GM23338 (cell line): ENCODE measurements around the gene EGFR. TPM values are rescaled to one million over a fixed set of nuclear protein-coding genes. Genes with fewer than 3 reads are reported as not detected.

Source experiments
- ATAC-seq: fragments of 200-7000 bp; cut with Tn5 transposase; 3 replicates; pipeline ENCODE4 v1.9.1; 2020
- DNase-seq: peaks from one replicate; pipeline ENCODE4 v3.0.0-alpha.2; 2015; ENCODE audit warnings: low spot score
- H2AFZ ChIP-seq: fragments of 200-600 bp; sonication (generic); 2 replicates; pipeline ENCODE4 v1.8.0; 2016; ENCODE audit warnings: antibody characterized with exemption, mild to moderate bottlenecking, moderate library complexity
- H3F3A ChIP-seq: fragments of 200-600 bp; sonication (generic); replicated peaks from 2 replicates; pipeline ENCODE4 v1.8.0; 2017; ENCODE audit warnings: antibody characterized with exemption, mixed run types, low read depth
- H3K27ac ChIP-seq: fragments of 200-600 bp; sonication (generic); 2 replicates; pipeline ENCODE4 v1.6.1; 2016; ENCODE audit warnings: low read depth
- H3K27me3 ChIP-seq: fragments of 200-600 bp; sonication (generic); 2 replicates; pipeline ENCODE4 v1.8.0; 2016; ENCODE audit warnings: mild to moderate bottlenecking, mixed run types, moderate library complexity; ENCODE audit not compliant: insufficient read depth
- H3K36me3 ChIP-seq: fragments of 200-600 bp; sonication (generic); 2 replicates; pipeline ENCODE4 v1.8.0; 2016; ENCODE audit warnings: mild to moderate bottlenecking; ENCODE audit not compliant: insufficient read depth
- H3K4me1 ChIP-seq: fragments of 200-600 bp; sonication (generic); 2 replicates; pipeline ENCODE4 v1.8.0; 2016; ENCODE audit warnings: mild to moderate bottlenecking, moderate library complexity; ENCODE audit not compliant: insufficient read depth
- H3K4me2 ChIP-seq: fragments of 200-600 bp; sonication (generic); 2 replicates; pipeline ENCODE4 v1.7.1; 2017; ENCODE audit warnings: mixed run types
- H3K4me3 ChIP-seq: fragments of 200-600 bp; sonication (generic); 2 replicates; pipeline ENCODE4 v1.6.1; 2016; ENCODE audit warnings: mixed run types
- H3K79me2 ChIP-seq: fragments of 200-600 bp; sonication (generic); replicated peaks from 2 replicates; pipeline ENCODE4 v1.8.0; 2017; ENCODE audit warnings: mild to moderate bottlenecking; ENCODE audit not compliant: insufficient read depth
- H3K9me2 ChIP-seq: fragments of 200-600 bp; sonication (generic); 2 replicates; pipeline ENCODE4 v1.8.0; 2017; ENCODE audit not compliant: insufficient read depth
- H4K20me1 ChIP-seq: fragments of 200-600 bp; sonication (generic); replicated peaks from 2 replicates; pipeline ENCODE4 v1.8.0; 2017; ENCODE audit warnings: mild to moderate bottlenecking; ENCODE audit not compliant: insufficient read depth
- H3K27ac Mint-ChIP-seq: 2 replicates; pipeline ENCODE4 v1.8.0; 2020; ENCODE audit warnings: inconsistent platforms, mild to moderate bottlenecking, moderate library complexity, mixed read lengths
- H3K27me3 Mint-ChIP-seq: 3 replicates; pipeline ENCODE4 v1.8.0; 2022; ENCODE audit warnings: low read depth, mild to moderate bottlenecking, moderate library complexity, mixed read lengths, inconsistent platforms; ENCODE audit not compliant: insufficient read depth, poor library complexity
- H3K36me3 Mint-ChIP-seq: 3 replicates; pipeline ENCODE4 v1.8.0; 2021; ENCODE audit warnings: low read depth, mild to moderate bottlenecking, inconsistent platforms, moderate library complexity, mixed read lengths
- H3K4me1 Mint-ChIP-seq: 3 replicates; pipeline ENCODE4 v1.8.0; 2020; ENCODE audit warnings: mild to moderate bottlenecking, inconsistent platforms, mixed read lengths
- H3K4me3 Mint-ChIP-seq: 3 replicates; pipeline ENCODE4 v1.8.0; 2021; ENCODE audit warnings: moderate library complexity, mild to moderate bottlenecking, inconsistent platforms, mixed read lengths
- H3K9me3 Mint-ChIP-seq: 3 replicates; pipeline ENCODE4 v1.8.0; 2020; ENCODE audit warnings: moderate library complexity, mild to moderate bottlenecking, inconsistent platforms, mixed read lengths
- CREB1 ChIP-seq: fragments of 250-450 bp; sonication (Bioruptor Pico); IDR thresholded peaks from 2 replicates; pipeline ENCODE4 v1.5.0; 2020; ENCODE audit warnings: low read depth, mild to moderate bottlenecking, moderate library complexity
- CTCF ChIP-seq, 2 experiments: fragments of 200-600 bp in 1 of 2; sonication (generic) in 1 of 2; conservative IDR thresholded peaks; 2 replicates each; pipeline versions ENCODE4 v1.5.1 to v1.6.1; 2016 to 2017; ENCODE audit warnings: antibody characterized with exemption in 2 of 2, low read depth in 2 of 2, mild to moderate bottlenecking in 2 of 2, moderate library complexity in 1 of 2
- ETS1 ChIP-seq: IDR thresholded peaks from 2 replicates; pipeline ENCODE4 v1.6.1; 2016; ENCODE audit warnings: antibody characterized with exemption
- JUNB ChIP-seq: IDR thresholded peaks from one replicate; pipeline ENCODE4 v1.6.1; 2016; ENCODE audit warnings: antibody characterized with exemption; ENCODE audit not compliant: unreplicated experiment
- REST ChIP-seq: IDR thresholded peaks from one replicate; pipeline ENCODE4 v1.6.1; 2018; ENCODE audit warnings: antibody characterized with exemption; ENCODE audit not compliant: unreplicated experiment
- STAT1 ChIP-seq: IDR thresholded peaks from one replicate; pipeline ENCODE4 v1.6.1; 2016; ENCODE audit warnings: antibody characterized with exemption; ENCODE audit not compliant: unreplicated experiment
- ZNF114 ChIP-seq: fragments of 250-450 bp; sonication (Bioruptor Pico); IDR thresholded peaks from 2 replicates; pipeline ENCODE4 v1.5.0; 2020; ENCODE audit warnings: mild to moderate bottlenecking, moderate library complexity
- ZNF331 ChIP-seq: fragments of 250-450 bp; sonication (Bioruptor Pico); IDR thresholded peaks from 2 replicates; pipeline ENCODE4 v1.5.0; 2020; ENCODE audit warnings: low read depth, mild to moderate bottlenecking, moderate library complexity
- polyA plus RNA-seq: library from polyadenylated mRNA; unstranded; fragments of >200 nt; fragmentation: Nextera tagmentation; extraction: Ambion mirVana; gene quantifications from 2 replicates; pipeline ENCODE4 v1.2.1, GENCODE V29; 2016
- total RNA-seq: library from RNA; depleted of rRNA; stranded (reverse); fragments of >200 nt; shearing (Covaris generic); gene quantifications from 2 replicates; pipeline ENCODE4 v1.2.3, GENCODE V29; 2014

EGFR gene
- total and polyA plus RNA-seq, 2 experiments from 2014 or later: 1.5 to 4.5 TPM

- TF ChIP-seq ZNF331: no peak
- TF ChIP-seq STAT1: no peak
- no peak for TF ChIP-seq JUNB
- no peak for TF ChIP-seq ZNF114 (CRISPR knock-in tag)
- no peak for TF ChIP-seq ETS1
- TF ChIP-seq CREB1 (CRISPR knock-in tag): no peak
These were observed 78.3 kb downstream of the EGFR start (continued) for GRCh38 chr7:55097100-55097499.

GRCh38 chr7:55099066-55099820, 80.4 kb downstream of the EGFR start:
- peak overlapping the region; percentile 3; the same call in 1 of the 2 replicates for H3K27ac Mint-ChIP-seq
- peaks cover 16% of the 10 kb centered on the region; the same call in 1 of the 2 replicates for H3K4me1 ChIP-seq
- H3K36me3 Mint-ChIP-seq: no peaks in the 10 kb centered on the region
- H3K27ac ChIP-seq: no peak overlapping the region
- H3K4me3 ChIP-seq: no peak overlapping the region
- H3K9me2 ChIP-seq: no peaks in the 10 kb centered on the region
- H3F3A ChIP-seq: no peaks in the 10 kb centered on the region
- peaks cover 5% of the 10 kb centered on the region for H3K27me3 Mint-ChIP-seq
- H3K36me3 ChIP-seq: no peaks in the 10 kb centered on the region
- no peak overlapping the region for H3K4me3 Mint-ChIP-seq
- no peak for TF ChIP-seq CREB1 (CRISPR knock-in tag)
- no peak for TF ChIP-seq STAT1
- no peak for TF ChIP-seq REST
- no peak for TF ChIP-seq ZNF331
- TF ChIP-seq ZNF114 (CRISPR knock-in tag): no peak
- TF ChIP-seq CTCF (conservative IDR thresholded peaks at IDR 0.05; ENCODE audit: low read depth in 2 of 2): no peak
- 0 out of 2 replicates have a peak overlapping the region, but pooled peaks have one; percentile 15 for H3K4me2 ChIP-seq
- no peaks in the 10 kb centered on the region for H3K9me3 Mint-ChIP-seq
- ATAC-seq: peak; percentile 38
- H4K20me1 ChIP-seq: no peaks in the 10 kb centered on the region
- DNase-seq: no peak
- H2AFZ ChIP-seq: peak overlapping the region; percentile 38; the same call in 1 of the 2 replicates
- no peaks in the 10 kb centered on the region for H3K27me3 ChIP-seq
- H3K4me1 Mint-ChIP-seq: peaks cover 30% of the 10 kb centered on the region
- no peaks in the 10 kb centered on the region for H3K79me2 ChIP-seq
